ENCODE results near the gene NAA15. TPM values are rescaled to one million over a fixed set of nuclear protein-coding genes. Genes with fewer than 3 reads are reported as not detected.

NAA15 gene
- total and polyA plus RNA-seq, 4 donors = 6.7 to 18.2 (median 11.1) TPM

GRCh38 chr4:139361301-139361700, 60.0 kb downstream of the NAA15 start:
- H3K27me3 ChIP-seq (ENCODE audit: control insufficient read depth in 4 of 4, insufficient read depth in 4 of 4, low read length in 3 of 4) = no peaks in the 10 kb centered on the region
- peaks cover 5 to 24% (median 17%) of the 10 kb centered on the region in 4 donors for H3K36me3 ChIP-seq (ENCODE audit: control insufficient read depth in 4 of 4, insufficient read depth in 3 of 4, low read depth in 1 of 4, low read length in 3 of 4)
- no peak for TF ChIP-seq RXRA (IDR thresholded peaks at IDR 0.05)
- no peak for TF ChIP-seq RAD21 (IDR thresholded peaks at IDR 0.05)
- no peak for TF ChIP-seq GABPA (IDR thresholded peaks at IDR 0.05 in 1 of 2, conservative IDR thresholded peaks at IDR 0.05 in 1 of 2)
- TF ChIP-seq NR2F2 (IDR thresholded peaks at IDR 0.05) = no peak
- TF ChIP-seq FOXA1 (IDR thresholded peaks at IDR 0.05) = no peak
- no peak for TF ChIP-seq HNF4A (conservative IDR thresholded peaks at IDR 0.05)
- no peak for TF ChIP-seq ZBTB33 (IDR thresholded peaks at IDR 0.05)
- H3K4me3 ChIP-seq (ENCODE audit: low read depth in 1 of 3, low read length in 3 of 3) = no peak overlapping the region
- no peak overlapping the region for H3K9ac ChIP-seq (ENCODE audit: low read depth in 1 of 2, low read length in 2 of 2)
- H3K9me3 ChIP-seq (ENCODE audit: control insufficient read depth in 4 of 4, low read length in 3 of 4) = no peaks in the 10 kb centered on the region
- 97% methylated on average over 1 of the region's 1 CpG for WGBS
- H3K27ac ChIP-seq (ENCODE audit: low read depth in 1 of 2, low read length in 2 of 2) = no peak overlapping the region
- no peak for DNase-seq (ENCODE audit: low spot score)
- H3K4me1 ChIP-seq (ENCODE audit: control insufficient read depth in 4 of 4, insufficient read depth in 4 of 4, low read length in 3 of 4) = no peaks in the 10 kb centered on the region

DNA sequence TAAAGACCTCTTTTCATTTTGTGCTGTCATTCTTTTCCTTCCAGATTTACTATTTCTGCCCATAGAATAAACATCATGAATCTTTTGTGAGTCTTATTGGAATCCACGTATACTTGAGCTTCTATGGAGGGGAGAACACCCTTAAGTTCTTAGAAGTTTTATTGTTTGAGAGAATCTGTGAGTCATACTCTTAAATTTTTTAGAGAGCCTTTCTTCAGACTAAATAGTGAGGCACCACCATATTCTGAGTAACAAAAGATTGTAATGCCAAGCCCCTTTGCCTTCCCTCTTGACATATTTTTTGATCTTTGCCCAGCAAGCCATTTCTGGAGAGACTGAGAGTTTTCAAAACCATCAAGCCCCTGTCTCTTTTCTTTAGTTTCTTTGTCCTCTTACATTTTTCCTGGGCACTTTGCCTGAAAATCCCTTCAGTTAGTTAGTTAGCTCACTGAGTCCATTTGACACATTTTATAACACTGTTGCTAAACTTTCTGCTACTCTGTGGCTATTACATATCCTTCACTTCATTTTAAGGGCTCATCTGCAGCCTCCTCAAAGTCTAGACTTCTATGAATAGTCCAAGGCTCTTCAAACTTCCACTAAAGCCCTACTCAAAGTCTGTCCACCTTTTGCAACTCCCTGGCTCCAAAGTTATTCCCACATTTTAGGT, 66.3 kb downstream of the NAA15 start:
- WGBS = 89% methylated on average over 1 of the region's 1 CpG
- no peak for DNase-seq (ENCODE audit: low spot score)
- no peak for TF ChIP-seq HNF4A (conservative IDR thresholded peaks at IDR 0.05)
- no peak for TF ChIP-seq NR2F2 (IDR thresholded peaks at IDR 0.05)
- no peak for TF ChIP-seq REST (IDR thresholded peaks at IDR 0.05)
- TF ChIP-seq SP1 (IDR thresholded peaks at IDR 0.05) = no peak
- TF ChIP-seq ZBTB33 (IDR thresholded peaks at IDR 0.05) = no peak
- no peak for TF ChIP-seq HNF4G (IDR thresholded peaks at IDR 0.05)
- TF ChIP-seq CTCF (IDR thresholded peaks at IDR 0.05; ENCODE audit: low read depth, low read length, missing input control) = no peak
- TF ChIP-seq TAF1 (conservative IDR thresholded peaks at IDR 0.05) = no peak
- no peak for TF ChIP-seq YY1 (IDR thresholded peaks at IDR 0.05)
- H3K4me1 ChIP-seq (ENCODE audit: control insufficient read depth in 4 of 4, insufficient read depth in 4 of 4, low read length in 3 of 4) = no peaks in the 10 kb centered on the region
- H3K4me3 ChIP-seq (ENCODE audit: low read depth in 1 of 3, low read length in 3 of 3) = no peak overlapping the region
- H3K36me3 ChIP-seq (ENCODE audit: control insufficient read depth in 4 of 4, insufficient read depth in 3 of 4, low read depth in 1 of 4, low read length in 3 of 4) = peaks cover 3 to 22% (median 8%) of the 10 kb centered on the region in 4 donors
- H3K9ac ChIP-seq (ENCODE audit: low read depth in 1 of 2, low read length in 2 of 2) = no peak overlapping the region
- H3K9me3 ChIP-seq (ENCODE audit: control insufficient read depth in 4 of 4, low read length in 3 of 4) = no peaks in the 10 kb centered on the region
- no peaks in the 10 kb centered on the region for H3K27me3 ChIP-seq (ENCODE audit: control insufficient read depth in 4 of 4, insufficient read depth in 4 of 4, low read length in 3 of 4)
- no peak overlapping the region for H3K27ac ChIP-seq (ENCODE audit: low read depth in 1 of 2, low read length in 2 of 2)
